Chondrocyte (in vitro differentiated cells): ENCODE results near the gene MAST1. TPM values are rescaled to one million over a fixed set of nuclear protein-coding genes. Genes with fewer than 3 reads are reported as not detected.

Experiments used
- DNase-seq: peaks from one replicate; pipeline ENCODE4 v3.0.0; 2021; ENCODE audit warnings: mixed read lengths, low spot score
- H3K27ac Mint-ChIP-seq: one replicate; pipeline ENCODE4 v1.8.0; 2021; ENCODE audit warnings: mild to moderate bottlenecking, moderate library complexity, mixed read lengths; ENCODE audit not compliant: unreplicated experiment
- H3K27me3 Mint-ChIP-seq: 2 replicates; pipeline ENCODE4 v1.8.0; 2021; ENCODE audit warnings: low read depth, mixed read lengths
- H3K36me3 Mint-ChIP-seq: 2 replicates; pipeline ENCODE4 v1.8.0; 2021; ENCODE audit warnings: low read depth, mixed read lengths
- H3K4me1 Mint-ChIP-seq: 2 replicates; pipeline ENCODE4 v1.8.0; 2021; ENCODE audit warnings: low read depth, mild to moderate bottlenecking, mixed read lengths
- H3K4me3 Mint-ChIP-seq: one replicate; pipeline ENCODE4 v1.8.0; 2021; ENCODE audit warnings: mild to moderate bottlenecking, moderate library complexity, mixed read lengths; ENCODE audit not compliant: unreplicated experiment
- H3K9me3 Mint-ChIP-seq: 2 replicates; pipeline ENCODE4 v1.8.0; 2021; ENCODE audit warnings: low read depth, mixed read lengths
- CTCF ChIP-seq: fragments of 200-600 bp; sonication (generic); IDR thresholded peaks from 2 replicates; pipeline ENCODE4 v1.5.0; 2021; ENCODE audit warnings: antibody characterized with exemption, mild to moderate bottlenecking, moderate library complexity
- total RNA-seq: library from RNA; stranded (reverse); gene quantifications from 3 replicates; pipeline ENCODE4 v1.2.1, GENCODE V29; 2021

The MAST1 gene
- total RNA-seq, 1 donor from 2014 or later = 1.6 TPM

GRCh38 chr19:12871681-12872080, 33.4 kb downstream of the MAST1 start:
- TF ChIP-seq CTCF = no peak
- no peak overlapping the region for H3K4me3 Mint-ChIP-seq
- H3K4me1 Mint-ChIP-seq = peaks cover 3% of the 10 kb centered on the region
- H3K27ac Mint-ChIP-seq = no peak overlapping the region
- no peaks in the 10 kb centered on the region for H3K27me3 Mint-ChIP-seq
- peaks cover 3% of the 10 kb centered on the region for H3K9me3 Mint-ChIP-seq
- DNase-seq = no peak
- H3K36me3 Mint-ChIP-seq = peaks cover 5% of the 10 kb centered on the region

GRCh38 chr19:12872255-12872654, 33.9 kb downstream of the MAST1 start:
- TF ChIP-seq CTCF = no peak
- no peak overlapping the region for H3K4me3 Mint-ChIP-seq
- no peaks in the 10 kb centered on the region for H3K27me3 Mint-ChIP-seq
- H3K4me1 Mint-ChIP-seq = no peaks in the 10 kb centered on the region
- peaks cover 3% of the 10 kb centered on the region for H3K9me3 Mint-ChIP-seq
- peaks cover 5% of the 10 kb centered on the region for H3K36me3 Mint-ChIP-seq
- DNase-seq = no peak
- no peak overlapping the region for H3K27ac Mint-ChIP-seq

GRCh38 chr19:12872941-12873890, 34.9 kb downstream of the MAST1 start:
- Mint-ChIP-seq H3K9me3 (peaks cover 3% of the 10 kb centered on the region), H3K4me3 (no peak overlapping the region), H3K27ac (no peak overlapping the region), H3K4me1 (no peaks in the 10 kb centered on the region), H3K36me3 (peaks cover 8% of the 10 kb centered on the region), H3K27me3 (no peaks in the 10 kb centered on the region)
- DNase-seq = no peak
- TF ChIP-seq CTCF = no peak

GRCh38 chr19:12873891-12874745, 35.8 kb downstream of the MAST1 start:
- Mint-ChIP-seq H3K27me3 (no peaks in the 10 kb centered on the region), H3K36me3 (peaks cover 12% of the 10 kb centered on the region), H3K27ac (no peak overlapping the region), H3K4me3 (no peak overlapping the region), H3K4me1 (no peaks in the 10 kb centered on the region), H3K9me3 (peaks cover 3% of the 10 kb centered on the region)
- TF ChIP-seq CTCF = no peak
- DNase-seq = no peak

- H3K27me3 Mint-ChIP-seq = no peaks in the 10 kb centered on the region
- DNase-seq = no peak
- peaks cover 12% of the 10 kb centered on the region for H3K36me3 Mint-ChIP-seq
- no peak for TF ChIP-seq CTCF
- no peak overlapping the region for H3K27ac Mint-ChIP-seq
- no peak overlapping the region for H3K4me3 Mint-ChIP-seq
- H3K9me3 Mint-ChIP-seq = peaks cover 3% of the 10 kb centered on the region
- H3K4me1 Mint-ChIP-seq = peaks cover 1% of the 10 kb centered on the region
These were observed 36.8 kb downstream of the MAST1 start for GRCh38 chr19:12875086-12875485.
